GM18519 (cell line): ENCODE results near the gene EFCAB7.
"Not testable (repeated sequence)": the region's sequence is repeated elsewhere in the genome, so short reads cannot be mapped to it uniquely, and the experiment has no call there.

Experiments
- ATAC-seq: cut with Tn5 transposase; IDR thresholded peaks from one replicate; pipeline ENCODE4 v1.9.1; 2021; ENCODE audit warnings: mild to moderate bottlenecking, moderate library complexity; ENCODE audit not compliant: unreplicated experiment, low FRiP score

Gene EFCAB7

GRCh38 chr1:63548303-63548702 lies 25.0 kb downstream of the EFCAB7 start:
- ATAC-seq = no peak

- no peak for ATAC-seq
Observed at GRCh38 chr1:63548877-63549276, 25.6 kb downstream of the EFCAB7 start.

- ATAC-seq = no peak
Observed at GRCh38 chr1:63555480-63555879, 32.2 kb downstream of the EFCAB7 start.

- no peak for ATAC-seq
Observed at GRCh38 chr1:63557365-63557987, 34.2 kb downstream of the EFCAB7 start.

- ATAC-seq = no peak
Observed at GRCh38 chr1:63559357-63559756, 36.0 kb downstream of the EFCAB7 start.

GRCh38 chr1:63563745-63564144 lies 40.4 kb downstream of the EFCAB7 start:
- ATAC-seq = peak; percentile 56

- no peak for ATAC-seq
Observed at GRCh38 chr1:63569068-63569467, 45.7 kb downstream of the EFCAB7 start.

GRCh38 chr1:63569640-63570316 lies 46.5 kb downstream of the EFCAB7 start:
- no peak for ATAC-seq

GRCh38 chr1:63572686-63573085 lies 49.4 kb downstream of the EFCAB7 start:
- ATAC-seq = not testable (repeated sequence)

- ATAC-seq = not testable (repeated sequence)
Observed at GRCh38 chr1:63574203-63574796, 51.0 kb downstream of the EFCAB7 start.

GRCh38 chr1:63575340-63575826 lies 52.1 kb downstream of the EFCAB7 start:
- no peak for ATAC-seq

- not testable (repeated sequence) for ATAC-seq
Observed at GRCh38 chr1:63586326-63586725, 63.0 kb downstream of the EFCAB7 start.

- ATAC-seq = no peak
Observed at GRCh38 chr1:63590166-63590560, 66.8 kb downstream of the EFCAB7 start.

- ATAC-seq = no peak
Observed at GRCh38 chr1:63592536-63593302, 69.4 kb downstream of the EFCAB7 start.

- peak; percentile 81 for ATAC-seq
Observed at GRCh38 chr1:63593303-63593885, 70.1 kb downstream of the EFCAB7 start, which contains the start of gene PGM1. Gene PGM1, plus strand, starts transcription at chr1:63593411. Its CDS starts 78 bp downstream, at chr1:63593489.

- peak; percentile 24 for ATAC-seq
Observed at GRCh38 chr1:63593886-63594605, 70.7 kb downstream of the EFCAB7 start.

- no peak for ATAC-seq
Observed at GRCh38 chr1:63595435-63595834, 72.1 kb downstream of the EFCAB7 start.

- no peak for ATAC-seq
Observed at GRCh38 chr1:63599799-63600198, 76.5 kb downstream of the EFCAB7 start.

- ATAC-seq = no peak
Observed at GRCh38 chr1:63600248-63600647, 76.9 kb downstream of the EFCAB7 start.

GRCh38 chr1:63601061-63601460 lies 77.7 kb downstream of the EFCAB7 start:
- no peak for ATAC-seq
